Measurements from ENCODE around the gene PSORS1C1.
"Not testable (repeated sequence)": the region's sequence is repeated elsewhere in the genome, so short reads cannot be mapped to it uniquely, and the experiment has no call there.

Gene PSORS1C1

GRCh38 chr6:31156641-31157040 is 42.0 kb downstream of the PSORS1C1 start:
- in situ Hi-C loops (cut with HindIII; ENCODE audit: low sequenced_read_pairs): no loop called here

DNA sequence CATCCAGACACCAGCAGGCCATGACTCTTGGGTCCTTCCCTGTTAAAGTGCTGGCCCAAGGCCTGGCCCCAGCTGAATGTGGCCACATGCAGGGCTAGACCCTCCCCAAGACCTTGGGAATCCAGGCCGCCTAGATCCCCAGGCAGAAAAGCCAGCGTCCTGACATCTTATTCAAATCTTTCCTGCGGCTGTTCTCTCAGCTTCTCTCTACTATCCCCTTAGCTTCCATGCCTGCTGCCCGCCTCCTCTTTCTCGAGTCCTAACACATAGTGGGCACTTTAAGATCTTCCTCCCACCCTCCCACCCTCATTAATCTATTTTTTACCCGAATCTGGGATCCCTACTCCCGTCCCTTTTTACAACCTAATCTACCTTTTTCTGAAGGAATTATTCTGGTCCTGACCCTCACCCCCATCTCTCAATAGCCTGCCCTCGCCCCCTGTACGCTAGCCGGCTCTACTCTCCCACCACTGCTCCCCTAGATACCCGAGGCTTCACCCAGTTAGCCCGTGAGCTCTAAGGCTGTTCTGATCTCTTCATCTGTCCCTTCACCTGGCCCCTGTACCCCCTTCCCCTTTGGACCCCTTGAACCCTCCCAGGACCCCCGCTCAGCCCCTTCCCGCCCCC is 43.0 kb downstream of the PSORS1C1 start, which contains the start of gene CCHCR1:
TSS of gene CCHCR1 (minus strand) at position 290 of the 627 bp plus-strand sequence. CDS start at position 88, 202 bp downstream.
- in situ Hi-C loops (cut with HindIII; ENCODE audit: low sequenced_read_pairs): no loop called here

GRCh38 chr6:31158140-31158862 is 43.7 kb downstream of the PSORS1C1 start, which contains the start of gene TCF19:
Gene TCF19, plus strand, starts transcription at chr6:31158589. Its CDS starts 881 bp downstream, at chr6:31159470.
- in situ Hi-C loops (cut with HindIII; ENCODE audit: low sequenced_read_pairs): no loop called here

GRCh38 chr6:31158863-31159855 is 44.6 kb downstream of the PSORS1C1 start:
- in situ Hi-C loops (cut with HindIII; ENCODE audit: low sequenced_read_pairs): no loop called here

DNA sequence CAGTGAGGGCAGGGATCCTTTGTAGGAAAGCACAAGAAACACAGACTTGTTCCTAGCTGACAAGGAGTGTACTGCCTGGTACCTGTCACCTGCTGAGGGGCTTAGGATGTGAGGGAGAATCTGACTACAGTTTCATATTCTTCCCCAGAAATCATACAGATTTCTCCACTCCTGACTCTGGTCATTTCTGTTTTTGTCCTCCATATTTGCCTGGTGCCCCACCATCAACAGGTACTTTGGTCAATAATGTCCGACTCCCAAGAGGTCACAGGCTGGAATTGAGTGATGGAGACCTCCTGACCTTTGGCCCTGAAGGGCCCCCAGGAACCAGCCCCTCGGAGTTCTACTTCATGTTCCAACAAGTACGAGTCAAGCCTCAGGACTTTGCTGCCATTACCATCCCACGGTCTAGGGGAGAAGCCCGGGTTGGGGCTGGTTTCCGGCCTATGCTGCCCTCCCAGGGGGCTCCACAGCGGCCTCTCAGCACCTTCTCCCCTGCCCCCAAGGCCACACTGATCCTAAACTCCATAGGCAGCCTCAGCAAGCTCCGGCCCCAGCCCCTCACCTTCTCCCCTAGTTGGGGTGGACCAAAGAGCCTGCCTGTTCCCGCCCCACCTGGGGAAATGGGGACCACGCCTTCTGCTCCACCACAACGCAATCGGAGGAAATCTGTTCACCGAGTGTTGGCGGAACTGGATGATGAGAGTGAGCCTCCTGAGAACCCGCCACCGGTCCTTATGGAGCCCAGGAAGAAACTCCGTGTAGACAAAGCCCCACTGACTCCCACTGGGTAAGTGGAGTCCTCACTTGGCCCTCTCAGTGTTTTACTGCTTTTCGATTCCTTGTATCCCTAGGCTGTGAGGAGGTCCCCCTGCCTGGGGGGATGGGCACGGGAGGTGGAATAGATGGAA is 46.9 kb downstream of the PSORS1C1 start:
- in situ Hi-C loops (cut with HindIII; ENCODE audit: low sequenced_read_pairs): no loop called here

DNA sequence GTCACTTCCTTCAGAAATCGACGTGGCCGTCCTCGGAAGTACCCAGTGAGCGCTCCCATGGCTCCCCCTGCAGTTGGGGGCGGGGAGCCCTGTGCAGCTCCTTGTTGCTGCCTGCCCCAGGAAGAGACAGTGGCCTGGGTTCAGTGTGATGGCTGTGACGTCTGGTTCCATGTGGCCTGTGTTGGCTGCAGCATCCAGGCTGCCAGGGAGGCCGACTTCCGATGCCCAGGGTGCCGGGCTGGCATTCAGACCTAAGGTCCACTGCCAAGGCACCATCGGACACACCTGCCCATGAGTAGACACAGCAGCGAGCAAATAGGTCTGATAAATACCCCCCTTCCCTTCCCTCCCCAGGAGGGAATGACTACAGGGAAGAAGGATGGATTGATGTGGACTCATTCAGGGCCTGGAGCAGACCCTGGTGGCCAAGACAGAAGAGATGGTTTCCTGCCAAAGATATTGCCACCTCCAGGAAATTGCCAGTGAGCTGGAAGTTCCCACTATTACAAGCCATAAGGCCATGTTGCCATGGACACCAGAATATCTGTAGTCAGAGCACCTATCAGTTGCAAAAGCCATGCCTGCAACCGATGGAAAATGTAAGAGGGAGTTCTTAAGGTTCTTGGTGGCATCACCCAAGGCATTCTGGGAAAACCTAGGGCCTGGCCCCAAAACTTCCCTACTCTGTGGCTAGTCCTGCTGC is 48.0 kb downstream of the PSORS1C1 start:
- in situ Hi-C loops (cut with HindIII; ENCODE audit: low sequenced_read_pairs): no loop called here

- in situ Hi-C loops (cut with HindIII; ENCODE audit: low sequenced_read_pairs): no loop called here
Measured at GRCh38 chr6:31163922-31164321, 49.3 kb downstream of the PSORS1C1 start.

DNA sequence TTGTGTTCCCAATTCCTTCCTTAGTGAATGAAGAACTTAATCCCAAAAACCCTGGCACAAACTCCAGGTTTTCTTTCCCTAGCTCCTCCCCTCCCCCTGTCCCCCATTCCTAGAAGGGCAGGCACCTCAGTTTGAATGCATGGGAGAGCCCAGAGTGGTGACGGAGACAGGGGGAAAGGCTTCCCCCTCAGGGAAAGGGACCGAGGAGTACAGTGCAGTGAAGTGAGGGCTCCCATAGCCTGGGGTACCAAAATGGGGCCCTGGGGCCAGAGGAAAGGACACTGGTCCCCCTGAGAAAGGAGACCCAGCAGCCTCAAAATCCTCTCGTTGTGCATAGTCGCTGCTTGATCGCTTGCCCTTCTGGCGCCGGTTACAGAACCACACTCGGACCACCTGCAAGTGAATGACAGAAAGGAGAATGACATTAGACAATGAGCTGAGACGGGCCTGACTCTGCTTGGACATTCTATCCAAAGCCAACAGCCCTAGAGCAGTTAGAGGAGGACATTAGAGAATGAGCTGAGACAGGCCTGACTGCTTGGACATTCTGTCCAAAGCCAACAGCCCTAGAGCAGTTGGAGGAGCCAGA is 50.0 kb downstream of the PSORS1C1 start:
- in situ Hi-C loops (cut with HindIII; ENCODE audit: low sequenced_read_pairs): not testable (repeated sequence)

GRCh38 chr6:31165064-31165832 is 50.6 kb downstream of the PSORS1C1 start:
- in situ Hi-C loops (cut with HindIII; ENCODE audit: low sequenced_read_pairs): not testable (repeated sequence)

DNA sequence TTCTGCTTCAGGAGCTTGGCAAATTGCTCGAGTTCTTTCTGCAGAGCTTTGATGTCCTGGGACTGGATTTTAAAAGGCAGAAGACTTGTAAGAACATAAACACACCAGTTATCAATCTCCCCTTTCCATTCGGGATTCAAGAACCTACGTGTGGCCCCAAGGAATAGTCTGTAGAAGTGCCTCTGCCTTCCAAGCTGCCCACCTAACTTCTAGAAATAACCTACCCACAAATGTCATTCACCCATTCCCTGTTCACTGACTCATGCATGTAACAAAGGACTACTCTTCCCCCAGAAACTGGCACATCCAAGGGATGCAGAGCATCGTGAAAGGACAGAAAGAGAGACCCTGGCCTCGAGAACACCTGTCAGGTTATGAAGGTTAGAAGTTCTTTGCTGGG is 51.4 kb downstream of the PSORS1C1 start:
- in situ Hi-C loops (cut with HindIII; ENCODE audit: low sequenced_read_pairs): no loop called here

GRCh38 chr6:31168606-31169005 is 54.0 kb downstream of the PSORS1C1 start:
- in situ Hi-C loops (cut with HindIII; ENCODE audit: low sequenced_read_pairs): no loop called here

DNA sequence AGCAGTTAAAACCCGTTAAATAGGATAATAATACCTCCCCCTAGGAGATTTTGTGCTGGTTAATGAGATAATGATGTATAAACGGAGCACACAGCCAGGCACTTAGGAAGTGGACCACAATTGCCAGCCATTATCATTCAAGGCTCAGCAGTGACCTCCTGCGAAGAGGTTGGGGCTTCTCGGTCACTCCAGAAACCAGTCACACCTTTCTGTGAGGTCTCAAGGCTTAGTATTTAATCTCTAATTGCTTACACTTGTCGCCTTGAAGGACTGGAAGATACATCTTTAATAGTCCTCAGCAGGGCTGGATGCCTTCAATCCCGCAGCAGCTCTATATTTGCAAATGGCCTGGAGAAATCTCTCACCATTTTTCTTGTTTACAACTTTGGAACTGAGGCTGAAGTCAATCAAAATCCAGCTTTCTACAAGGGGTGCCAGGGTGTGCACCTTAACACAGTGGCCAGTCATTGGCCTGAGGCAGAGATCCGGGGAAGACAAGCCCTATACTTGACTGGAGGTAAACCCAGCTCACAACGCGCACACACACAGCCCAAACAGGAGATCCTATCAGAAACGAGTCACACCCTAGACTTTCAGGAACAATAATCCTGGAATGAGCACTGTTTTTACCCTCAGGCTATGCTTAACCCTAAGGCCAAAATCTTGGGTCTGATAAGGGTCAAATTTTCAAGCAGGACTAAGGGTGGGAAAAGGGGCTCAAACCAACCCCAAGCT is 54.7 kb downstream of the PSORS1C1 start:
- in situ Hi-C loops (cut with HindIII; ENCODE audit: low sequenced_read_pairs): no loop called here

DNA sequence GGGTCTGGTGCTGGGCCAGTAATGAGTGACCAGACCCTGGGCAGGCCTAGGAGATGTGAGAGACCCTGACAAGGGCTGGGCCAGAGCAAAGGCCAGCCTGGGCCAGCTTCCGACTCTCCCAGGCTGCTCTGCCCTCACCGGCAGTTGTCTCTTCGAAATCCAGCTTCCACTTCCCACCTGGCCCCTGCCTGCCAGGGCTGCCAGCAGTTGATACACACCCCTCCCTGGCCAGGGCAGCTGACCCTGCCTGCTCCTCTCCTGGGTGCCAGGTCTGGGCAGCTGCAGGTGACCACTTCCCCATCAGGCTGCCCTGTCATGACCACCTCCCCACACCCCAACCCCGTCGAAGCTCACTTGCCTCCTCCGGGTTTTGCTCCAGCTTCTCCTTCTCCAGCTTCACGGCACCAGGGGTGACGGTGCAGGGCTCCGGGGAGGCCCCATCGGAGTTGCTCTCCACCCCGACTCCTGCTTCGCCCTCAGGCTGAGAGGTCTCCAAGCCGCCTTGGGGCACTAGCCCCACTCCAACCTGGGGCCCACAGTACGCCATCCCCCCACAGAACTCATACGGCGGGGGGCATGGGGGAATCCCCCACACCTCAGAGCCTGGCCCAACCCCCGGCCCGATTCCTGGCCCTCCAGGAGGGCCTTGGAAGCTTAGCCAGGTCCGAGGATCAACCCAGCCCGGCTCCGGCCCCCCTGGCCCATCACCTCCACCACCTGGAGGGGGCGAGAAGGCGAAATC is 55.4 kb downstream of the PSORS1C1 start:
- in situ Hi-C loops (cut with HindIII; ENCODE audit: low sequenced_read_pairs): not testable (repeated sequence)

- in situ Hi-C loops (cut with HindIII; ENCODE audit: low sequenced_read_pairs): no loop called here
Measured at GRCh38 chr6:31170600-31170881, 55.9 kb downstream of the PSORS1C1 start, which contains the start of gene POU5F1. Gene POU5F1, minus strand, starts transcription at chr6:31170682. Its CDS starts 62 bp downstream, at chr6:31170620.

DNA sequence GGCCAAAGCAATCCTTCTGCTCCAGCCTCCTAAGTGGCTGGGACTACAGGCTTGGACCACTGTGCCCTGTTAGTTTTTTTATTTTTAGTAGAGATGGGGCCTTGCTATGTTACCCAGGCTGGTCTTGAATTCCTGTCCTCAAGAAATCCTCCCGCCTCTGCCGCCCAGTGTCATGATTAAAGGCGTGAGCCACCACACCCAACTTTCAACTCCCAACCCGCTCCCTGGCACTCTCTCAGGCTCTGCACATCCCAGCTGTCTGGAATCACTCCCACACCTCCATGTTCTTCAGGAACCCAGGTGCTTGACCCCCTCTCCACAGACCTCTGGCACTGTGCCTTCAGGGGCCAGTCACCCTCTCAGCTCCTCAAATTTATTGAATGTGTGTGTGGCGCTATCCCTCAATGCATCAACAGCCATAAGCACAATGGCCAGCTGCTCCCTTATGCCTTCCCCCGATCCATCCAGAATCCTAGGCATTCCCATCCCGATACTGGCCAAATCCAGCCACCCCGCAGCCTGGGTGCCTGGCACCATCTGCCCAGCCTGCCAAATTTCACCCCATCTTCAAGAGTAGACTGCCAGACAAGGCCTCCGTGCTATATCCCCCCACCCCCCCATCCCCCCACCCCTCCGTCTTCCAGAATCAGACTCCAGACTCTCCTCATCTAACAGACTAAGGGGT is 56.5 kb downstream of the PSORS1C1 start:
- in situ Hi-C loops (cut with HindIII; ENCODE audit: low sequenced_read_pairs): no loop called here

Data from DLD1 (cell line).